Putamen (tissue), 1 donor: ENCODE data around the gene KCNH6.

Experiments used
- DNase-seq: peaks from one replicate; pipeline ENCODE4 v3.0.0-alpha.2; 2016; ENCODE audit warnings: low spot score

The KCNH6 gene

GRCh38 chr17:63512896-63513644, 10.1 kb upstream of the KCNH6 start:
- DNase-seq: no peak

DNA sequence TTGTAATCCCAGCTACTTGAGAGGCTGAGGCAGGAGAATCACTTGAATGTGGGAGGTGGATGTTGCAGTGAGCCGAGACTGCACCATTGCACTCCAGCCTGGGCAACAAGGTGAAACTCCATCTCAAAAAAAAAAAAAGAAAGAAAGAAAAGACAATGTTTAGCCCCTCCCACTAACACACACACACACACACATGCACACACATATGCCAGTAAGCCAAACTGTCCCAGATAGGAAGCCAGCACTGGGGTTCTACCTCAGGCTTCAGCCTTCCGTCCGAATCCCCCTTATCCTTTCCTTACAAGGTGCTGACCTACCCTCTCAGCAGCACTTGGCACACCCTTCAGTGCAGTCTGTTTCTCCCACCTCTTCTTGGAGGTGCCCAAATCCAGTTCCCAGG, 8.7 kb upstream of the KCNH6 start:
- DNase-seq: no peak

DNA sequence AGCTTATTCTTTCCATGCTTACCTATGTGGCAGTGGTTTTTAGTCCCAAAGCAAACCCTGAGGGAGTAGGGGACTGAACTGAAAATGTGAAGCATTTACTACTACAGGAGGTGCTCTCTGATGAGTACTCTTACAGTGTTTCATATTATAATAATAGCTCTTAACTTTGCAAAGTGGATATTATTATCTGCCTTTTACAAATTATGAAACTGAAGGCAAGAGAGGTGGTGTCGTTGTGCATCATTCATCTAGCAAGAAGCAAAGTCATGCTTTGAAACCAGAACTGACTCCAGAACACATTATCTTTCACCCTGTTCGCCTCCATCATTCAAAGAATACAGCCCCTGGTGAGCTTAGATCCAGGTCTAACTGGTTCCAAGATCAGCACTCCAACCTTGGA, 8.2 kb upstream of the KCNH6 start:
- no peak for DNase-seq

DNA sequence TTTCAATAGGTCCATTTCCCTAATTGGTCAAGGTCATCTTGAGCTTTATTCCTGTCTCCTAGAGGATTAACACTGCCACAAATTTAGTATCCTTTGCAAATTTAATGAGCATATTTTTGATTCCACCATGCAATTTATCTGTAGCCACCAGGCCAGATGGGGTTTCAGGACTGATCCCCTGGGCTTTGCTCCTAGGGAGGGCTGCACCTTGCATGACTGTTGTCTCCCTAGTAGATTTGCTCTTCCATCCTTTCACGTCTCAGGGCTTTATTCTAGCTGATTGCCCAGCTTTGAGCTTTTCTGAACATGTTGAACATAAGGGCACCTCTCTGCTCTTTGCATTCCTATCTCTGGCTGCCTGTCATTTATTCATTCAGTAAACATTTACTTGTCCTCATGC, 7.7 kb upstream of the KCNH6 start:
- DNase-seq: no peak

DNA sequence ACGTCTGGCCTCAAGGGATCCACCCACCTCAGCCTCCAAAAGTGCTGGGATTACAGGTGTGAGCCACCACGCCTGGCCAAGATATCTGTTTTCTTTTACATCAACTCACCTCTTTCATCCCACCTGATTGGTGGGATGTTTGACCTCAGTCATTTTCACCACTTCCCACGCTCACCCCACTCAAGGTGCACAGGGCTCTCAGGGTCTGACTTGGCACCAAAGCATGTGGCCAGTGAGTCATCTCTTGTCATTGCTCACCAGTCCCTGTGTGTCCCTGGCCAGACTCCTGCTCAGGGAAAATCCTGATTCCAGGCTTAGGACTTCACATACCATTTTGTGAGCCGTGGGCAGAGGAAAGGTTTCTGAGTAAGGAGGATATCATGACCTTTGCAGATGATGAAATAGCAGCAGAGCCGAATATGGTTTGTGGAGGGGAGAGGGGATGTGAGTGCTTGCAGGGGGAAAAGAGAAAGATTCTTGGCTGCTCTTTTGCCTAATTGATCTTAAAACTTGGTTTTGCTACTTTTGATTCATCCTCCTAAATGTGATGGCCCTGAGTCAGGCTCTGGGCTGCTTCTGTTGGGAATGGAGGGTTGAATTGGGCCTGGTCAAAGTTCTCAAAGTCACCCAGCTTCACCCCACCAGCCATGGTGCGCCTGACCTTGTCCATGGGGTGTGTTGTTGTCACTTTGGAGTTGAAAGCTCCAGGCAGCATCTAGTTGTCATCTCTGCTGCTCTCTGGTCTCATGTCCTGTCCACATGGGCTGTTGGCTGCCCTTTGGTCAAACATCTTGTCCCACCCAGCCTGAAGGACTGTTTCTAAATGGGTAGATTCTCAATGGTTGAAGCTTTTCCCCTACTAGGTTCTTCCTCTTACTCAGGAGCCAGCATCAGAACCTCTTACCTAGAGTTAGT, 6.0 kb upstream of the KCNH6 start:
- DNase-seq: no peak

- DNase-seq: no peak
Measured at GRCh38 chr17:63517825-63518534, 5.2 kb upstream of the KCNH6 start.

DNA sequence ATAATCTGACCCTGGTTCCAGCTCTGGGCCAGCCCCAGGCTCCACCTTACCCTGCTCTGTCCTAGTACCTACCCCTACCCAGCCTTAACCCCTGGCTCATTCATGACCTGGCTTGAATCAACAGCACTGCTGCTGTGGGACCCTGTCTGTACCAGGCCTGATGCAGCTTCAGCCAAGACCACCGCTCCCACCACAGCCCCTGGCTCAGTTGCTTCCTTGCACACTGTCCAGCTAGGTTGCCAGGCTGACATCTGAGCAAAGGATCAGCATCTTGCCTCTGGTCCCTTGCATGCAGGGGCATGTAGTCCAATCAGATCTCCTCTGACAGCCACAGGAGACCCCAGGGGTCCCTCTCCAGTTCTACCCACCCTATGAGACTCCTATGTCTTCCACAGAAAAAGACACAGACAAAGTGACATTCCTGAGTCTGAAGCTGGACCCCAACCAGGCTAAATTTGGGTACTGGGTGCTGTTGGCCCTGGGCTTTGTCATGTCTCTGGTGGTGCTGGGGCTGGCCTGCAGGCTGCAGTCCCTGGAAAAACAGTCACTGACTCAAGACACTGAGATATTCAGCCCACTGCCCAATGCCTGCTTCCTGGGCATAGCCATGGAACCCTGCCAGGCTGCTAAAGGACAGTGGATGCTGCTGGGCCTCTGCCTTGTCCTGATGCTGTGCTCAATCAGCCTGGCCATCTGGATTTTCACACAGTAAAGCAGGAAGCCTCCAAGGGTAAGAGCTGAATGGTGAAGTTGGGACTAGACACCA, 3.9 kb upstream of the KCNH6 start:
- no peak for DNase-seq

- DNase-seq: no peak
Measured at GRCh38 chr17:63519972-63520882, 2.9 kb upstream of the KCNH6 start.

GRCh38 chr17:63524051-63524450, 893 bp downstream of the KCNH6 start:
- DNase-seq: no peak

DNA sequence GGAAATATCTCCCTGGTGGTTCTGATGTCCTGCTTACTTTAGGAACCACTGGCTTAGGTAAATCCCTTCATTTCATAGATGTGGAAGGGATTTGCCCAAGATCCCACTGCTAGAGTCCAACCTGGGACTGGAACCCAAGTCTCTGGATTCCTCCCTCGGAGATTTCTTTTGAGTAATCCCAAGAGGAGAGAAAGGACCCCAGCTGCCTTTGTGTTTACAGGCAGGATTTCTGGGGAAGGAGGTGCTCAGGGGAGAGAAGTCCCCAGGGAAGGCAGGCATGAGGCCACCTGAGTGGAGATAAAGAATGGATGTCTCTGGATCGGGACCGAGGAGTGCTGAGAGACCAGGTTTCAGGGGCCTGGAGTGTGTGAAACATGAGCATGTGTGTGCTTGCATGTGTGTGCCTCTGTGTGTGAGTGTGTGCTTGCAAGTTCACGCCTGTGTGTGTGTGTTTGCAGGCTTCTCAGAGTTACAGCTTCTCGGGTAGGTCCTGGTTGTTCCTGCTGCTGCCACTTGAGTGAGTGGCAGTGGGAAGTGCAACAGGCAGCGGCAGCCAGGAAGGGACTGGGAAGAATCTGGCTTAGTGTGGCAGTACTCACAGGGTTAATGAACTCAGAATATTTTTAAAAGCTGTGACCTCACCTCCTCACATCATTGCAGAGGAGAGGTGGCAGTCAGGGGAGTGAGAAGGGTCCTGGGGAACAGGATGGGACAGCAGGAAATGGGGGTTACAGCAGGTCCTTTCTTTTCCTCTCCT, 2.2 kb downstream of the KCNH6 start:
- no peak for DNase-seq

GRCh38 chr17:63526861-63527260, 3.7 kb downstream of the KCNH6 start:
- DNase-seq: no peak

DNA sequence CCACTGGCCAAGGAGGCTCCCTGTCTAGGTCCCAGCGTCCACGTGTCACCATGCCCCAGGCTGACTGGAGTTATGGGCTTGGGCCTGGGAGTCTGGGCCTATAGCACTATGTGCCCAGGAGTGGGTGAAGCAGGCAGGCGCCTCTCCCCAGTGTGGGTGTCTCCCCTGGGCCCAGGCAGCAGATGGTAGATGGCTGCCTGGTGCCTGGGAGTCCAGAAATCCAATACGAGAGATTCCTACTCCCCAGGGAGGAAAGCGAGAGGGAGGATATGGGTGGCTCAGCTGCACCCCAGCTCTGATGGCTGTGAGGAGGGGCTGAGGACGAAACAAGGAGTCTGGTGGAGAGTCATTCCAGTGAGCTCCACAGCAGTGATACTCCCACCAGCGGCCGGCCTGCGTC, 5.0 kb downstream of the KCNH6 start:
- DNase-seq: no peak

- no peak for DNase-seq
Measured at GRCh38 chr17:63529711-63530556, 6.8 kb downstream of the KCNH6 start.

- no peak for DNase-seq
Measured at GRCh38 chr17:63530557-63531021, 7.4 kb downstream of the KCNH6 start.

DNA sequence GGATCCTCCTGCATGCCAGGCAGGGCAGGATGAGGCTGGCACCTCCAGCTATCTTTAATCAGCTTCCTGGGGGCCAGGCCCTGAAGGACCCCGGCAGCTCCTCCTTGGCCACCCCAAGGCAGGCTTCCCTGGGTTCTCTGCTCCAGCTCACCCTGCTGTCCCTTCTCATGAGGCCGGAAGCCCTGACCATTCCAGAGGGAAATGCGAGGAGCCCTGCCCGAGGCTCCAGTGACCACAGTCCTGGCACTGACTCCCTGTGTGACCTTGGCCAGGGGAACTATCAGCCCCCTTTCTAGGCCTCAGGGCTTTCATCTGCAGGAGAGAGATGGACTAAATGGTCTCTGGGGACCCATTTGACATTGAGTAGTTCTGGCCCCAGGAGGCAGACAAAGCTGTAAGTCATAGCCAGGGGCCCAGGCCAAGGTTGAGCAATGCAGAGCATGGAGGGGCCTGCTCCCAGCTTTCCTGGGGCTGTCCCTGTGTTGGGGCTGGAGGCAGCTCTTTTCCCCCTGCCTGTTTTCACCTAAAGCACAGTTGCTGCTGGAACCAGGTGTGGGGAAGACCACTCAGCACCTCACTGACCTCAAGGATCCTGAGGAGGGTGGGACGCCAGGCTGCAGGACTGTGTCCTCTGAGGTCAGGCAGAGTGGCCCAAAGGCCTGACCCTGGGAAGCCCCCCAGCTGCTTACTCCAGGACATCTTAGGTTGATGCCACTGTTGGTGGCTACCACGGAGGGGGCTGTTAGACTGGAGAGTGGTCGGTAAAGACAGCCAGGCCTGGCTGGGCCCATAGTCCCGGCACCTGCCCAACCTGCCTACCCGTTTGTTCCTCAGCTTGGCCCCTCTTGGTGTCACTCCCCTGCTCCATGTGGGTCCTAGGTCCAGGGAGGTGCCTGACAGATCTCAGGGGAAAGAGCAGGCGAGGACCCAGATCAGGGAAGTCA, 8.1 kb downstream of the KCNH6 start:
- DNase-seq: no peak

DNA sequence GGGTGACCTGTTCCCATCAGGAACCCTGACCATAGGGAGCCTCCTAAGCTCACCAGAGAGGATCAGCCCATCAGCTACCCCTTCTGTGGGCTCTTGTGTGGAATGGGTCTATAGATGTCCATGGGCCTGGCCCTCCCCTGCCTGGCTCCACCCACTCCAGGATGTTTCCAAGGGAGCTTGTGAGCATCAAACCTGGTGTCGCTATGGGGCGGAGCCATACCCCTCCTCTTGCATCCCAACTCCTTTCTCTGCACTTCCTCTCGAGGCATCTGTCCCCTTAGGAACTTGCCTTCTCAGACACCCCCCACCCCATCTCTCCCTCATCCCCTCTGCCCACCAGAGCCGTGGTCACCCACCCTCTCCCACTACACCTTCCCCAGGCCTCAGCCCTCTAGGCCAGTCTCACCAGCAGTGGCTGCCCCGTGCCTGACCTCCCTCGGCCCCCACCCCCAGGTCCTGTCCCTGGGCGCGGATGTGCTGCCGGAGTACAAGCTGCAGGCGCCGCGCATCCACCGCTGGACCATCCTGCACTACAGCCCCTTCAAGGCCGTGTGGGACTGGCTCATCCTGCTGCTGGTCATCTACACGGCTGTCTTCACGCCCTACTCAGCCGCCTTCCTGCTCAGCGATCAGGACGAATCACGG, 10.4 kb downstream of the KCNH6 start:
- DNase-seq: no peak

GRCh38 chr17:63534078-63534570, 11.0 kb downstream of the KCNH6 start:
- DNase-seq: no peak
